Ectodermal cell (in vitro differentiated cells): ENCODE measurements around the gene GABRG3.

Source experiments
- H3K27ac ChIP-seq: 2 replicates; pipeline ENCODE4 v1.7.0; 2013; ENCODE audit warnings: mild to moderate bottlenecking, low read depth, low read length; ENCODE audit not compliant: insufficient read depth, poor library complexity, severe bottlenecking
- H3K27me3 ChIP-seq: 2 replicates; pipeline ENCODE4 v1.7.0; 2013; ENCODE audit warnings: mild to moderate bottlenecking, low read length; ENCODE audit not compliant: insufficient read depth, control insufficient read depth, poor library complexity, severe bottlenecking
- H3K36me3 ChIP-seq: one replicate; pipeline ENCODE4 v1.7.0; 2013; ENCODE audit warnings: low read length; ENCODE audit not compliant: control insufficient read depth, insufficient read depth
- H3K4me1 ChIP-seq: one replicate; pipeline ENCODE4 v1.7.0; 2013; ENCODE audit warnings: low read length; ENCODE audit not compliant: control insufficient read depth, insufficient read depth
- H3K4me3 ChIP-seq: 2 replicates; pipeline ENCODE4 v1.7.0; 2013; ENCODE audit warnings: low read depth, low read length, control low read depth; ENCODE audit not compliant: insufficient read depth
- H3K9me3 ChIP-seq: 2 replicates; pipeline ENCODE4 v1.7.0; 2013; ENCODE audit warnings: mild to moderate bottlenecking, low read length, moderate library complexity; ENCODE audit not compliant: control insufficient read depth
- WGBS, 2 experiments: methylation state at CpG; one replicate each; pipeline ENCODE4 v1.1.7; 2013; ENCODE audit warnings: missing lambda C conversion rate in 2 of 2; 5-methylcytosine and 5-hydroxymethylcytosine counted together

The GABRG3 gene

DNA sequence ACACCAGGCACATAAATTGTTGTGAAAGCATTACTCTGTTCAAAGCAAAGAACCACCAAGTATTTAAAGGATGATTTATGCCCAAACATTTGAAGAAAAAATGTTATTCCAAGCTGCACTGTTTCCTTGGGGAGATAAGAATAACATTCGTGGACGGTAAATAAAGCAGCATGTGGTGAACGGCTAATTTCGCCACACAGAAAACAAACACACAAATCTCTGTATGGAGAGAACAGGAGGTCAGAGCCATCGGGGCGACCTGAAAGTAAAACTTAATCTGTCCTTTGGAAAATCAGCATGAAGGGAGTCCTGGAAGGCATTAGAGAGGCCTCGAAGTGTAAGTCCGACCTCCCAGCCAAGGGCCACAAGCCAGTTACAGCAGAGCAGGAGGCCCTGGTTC lies 27.1 kb upstream of the GABRG3 start:
- H3K36me3 ChIP-seq = no peaks in the 10 kb centered on the region
- H3K4me3 ChIP-seq = no peak overlapping the region
- H3K9me3 ChIP-seq = no peaks in the 10 kb centered on the region
- H3K4me1 ChIP-seq = no peaks in the 10 kb centered on the region
- 83 to 84% methylated on average over 7 to 8 of the region's 8 CpGs for WGBS, 2 experiments
- H3K27ac ChIP-seq = no peak overlapping the region
- H3K27me3 ChIP-seq = no peaks in the 10 kb centered on the region

- Histone ChIP-seq H3K4me1 (no peaks in the 10 kb centered on the region), H3K9me3 (no peaks in the 10 kb centered on the region), H3K36me3 (no peaks in the 10 kb centered on the region), H3K27me3 (no peaks in the 10 kb centered on the region), H3K4me3 (no peak overlapping the region), H3K27ac (no peak overlapping the region)
- 90% methylated on average over 13 of the region's 13 CpGs for WGBS, 2 experiments
Observed at GRCh38 chr15:26945046-26945445, 25.9 kb upstream of the GABRG3 start.

DNA sequence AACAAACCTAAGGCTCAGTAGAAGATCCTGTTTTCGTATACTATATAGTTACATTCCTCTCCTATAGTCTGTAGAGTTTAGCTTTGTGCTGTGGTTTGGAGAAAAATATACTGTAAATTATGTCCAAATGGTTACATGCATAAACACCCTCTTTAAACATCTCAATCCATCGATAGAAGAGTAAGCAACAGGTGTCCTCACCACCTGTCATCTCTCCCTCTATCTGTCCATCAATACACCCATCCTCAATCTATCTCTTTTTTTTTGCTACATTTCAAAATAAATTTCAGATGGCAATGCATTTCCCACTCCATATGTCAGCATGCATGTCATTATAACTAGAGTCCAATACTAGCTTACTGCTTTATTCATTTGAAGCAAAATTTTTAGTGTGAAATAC lies 21.0 kb upstream of the GABRG3 start:
- Histone ChIP-seq H3K4me3 (no peak overlapping the region), H3K27me3 (no peaks in the 10 kb centered on the region), H3K4me1 (no peaks in the 10 kb centered on the region), H3K36me3 (no peaks in the 10 kb centered on the region), H3K27ac (no peak overlapping the region), H3K9me3 (no peaks in the 10 kb centered on the region)
- 92 to 95% methylated on average over 1 of the region's 2 CpGs for WGBS, 2 experiments

- H3K9me3 ChIP-seq = no peaks in the 10 kb centered on the region
- no peaks in the 10 kb centered on the region for H3K36me3 ChIP-seq
- H3K27ac ChIP-seq = no peak overlapping the region
- no peak overlapping the region for H3K4me3 ChIP-seq
- H3K27me3 ChIP-seq = no peaks in the 10 kb centered on the region
- 91% methylated on average over 2 of the region's 2 CpGs; no CpG with 5 or more reads in 1 of the 2 experiments for WGBS, 2 experiments
- H3K4me1 ChIP-seq = no peaks in the 10 kb centered on the region
Observed at GRCh38 chr15:26954403-26954802, 16.6 kb upstream of the GABRG3 start.

- no peaks in the 10 kb centered on the region for H3K4me1 ChIP-seq
- no peaks in the 10 kb centered on the region for H3K9me3 ChIP-seq
- peaks cover 57% of the 10 kb centered on the region for H3K27me3 ChIP-seq
- H3K36me3 ChIP-seq = no peaks in the 10 kb centered on the region
- no peak overlapping the region for H3K27ac ChIP-seq
- peak overlapping the region; percentile 41 for H3K4me3 ChIP-seq
- 1% methylated on average over 48 of the region's 48 CpGs for WGBS, 2 experiments
Observed at GRCh38 chr15:26967719-26968269, 3.2 kb upstream of the GABRG3 start.

DNA sequence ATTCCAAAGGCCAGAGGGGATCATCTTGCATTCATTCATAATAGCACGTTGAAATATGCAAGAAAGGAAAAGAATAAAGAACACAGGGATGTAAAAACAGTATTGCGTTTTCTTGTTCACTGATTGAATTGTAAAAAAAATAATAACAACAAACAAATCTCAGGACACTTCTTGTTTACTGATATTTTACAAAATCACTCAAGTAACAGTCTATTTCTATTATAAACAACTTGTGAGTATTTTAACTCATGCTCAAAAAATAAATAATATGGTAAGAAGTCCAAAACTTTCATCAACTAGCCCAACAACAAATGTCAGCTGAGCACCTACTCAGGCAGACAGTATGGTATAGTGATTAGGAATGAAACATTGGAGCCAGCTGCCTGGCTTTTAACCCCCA lies 2.2 kb upstream of the GABRG3 start:
- Histone ChIP-seq H3K36me3 (no peaks in the 10 kb centered on the region), H3K27me3 (peaks cover 67% of the 10 kb centered on the region), H3K27ac (no peak overlapping the region), H3K9me3 (no peaks in the 10 kb centered on the region), H3K4me1 (no peaks in the 10 kb centered on the region), H3K4me3 (no peak overlapping the region)
- 60% methylated on average over 1 of the region's 2 CpGs; no CpG with 5 or more reads in 1 of the 2 experiments for WGBS, 2 experiments

- 4% methylated on average over 72 of the region's 72 CpGs for WGBS, 2 experiments
- Histone ChIP-seq H3K4me1 (no peaks in the 10 kb centered on the region), H3K27me3 (peaks cover 70% of the 10 kb centered on the region), H3K27ac (no peak overlapping the region), H3K36me3 (no peaks in the 10 kb centered on the region), H3K4me3 (peak overlapping the region; percentile 54), H3K9me3 (no peaks in the 10 kb centered on the region)
Observed at GRCh38 chr15:26971271-26972018, 464 bp downstream of the GABRG3 start.

GRCh38 chr15:26972636-26973035 lies 1.7 kb downstream of the GABRG3 start:
- Histone ChIP-seq H3K9me3 (no peaks in the 10 kb centered on the region), H3K27me3 (peaks cover 59% of the 10 kb centered on the region)
- WGBS, 2 experiments = 59 to 68% methylated on average over 2 of the region's 2 CpGs

DNA sequence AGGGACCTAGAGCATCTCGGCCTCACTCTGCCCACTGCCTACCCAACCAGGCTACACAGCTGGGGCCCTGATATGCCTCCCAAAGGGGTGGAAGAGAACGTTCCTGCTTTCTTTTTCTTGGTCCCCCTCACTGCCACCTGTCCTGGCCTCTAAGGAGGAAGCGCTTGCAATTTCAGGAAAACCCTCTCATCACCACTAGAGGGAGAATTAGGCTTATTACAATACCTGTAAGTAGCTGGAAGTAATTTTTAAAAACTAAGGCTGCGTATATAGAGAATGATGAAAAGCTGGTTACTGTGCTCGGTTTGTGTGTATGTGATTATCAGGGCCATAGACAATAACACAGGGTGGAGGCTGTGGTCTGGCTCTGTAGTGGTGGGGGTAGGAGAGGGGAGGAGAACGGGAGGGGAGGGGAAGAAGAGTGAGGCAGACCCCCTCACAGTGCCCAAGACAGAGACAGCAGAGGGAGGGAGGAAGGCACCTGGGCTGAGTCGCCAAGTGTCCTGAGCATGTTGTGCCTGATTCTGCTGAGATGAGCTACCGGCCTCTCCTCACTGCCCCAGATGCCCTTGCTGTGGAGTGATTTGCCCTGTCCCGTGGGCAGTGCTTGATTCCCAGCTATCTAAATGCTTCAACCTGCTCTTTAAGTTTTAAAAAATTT lies 3.3 kb downstream of the GABRG3 start:
- Histone ChIP-seq H3K27ac (no peak overlapping the region), H3K9me3 (no peaks in the 10 kb centered on the region), H3K4me3 (no peak overlapping the region), H3K4me1 (no peaks in the 10 kb centered on the region), H3K27me3 (peaks cover 49% of the 10 kb centered on the region), H3K36me3 (no peaks in the 10 kb centered on the region)
- WGBS, 2 experiments = 38 to 47% methylated on average over 7 to 9 of the region's 9 CpGs

More at GRCh38 chr15:26972636-26973035, 1.7 kb downstream of the GABRG3 start:
- Histone ChIP-seq H3K4me3 (no peak overlapping the region), H3K4me1 (no peaks in the 10 kb centered on the region), H3K36me3 (no peaks in the 10 kb centered on the region), H3K27ac (no peak overlapping the region)

GRCh38 chr15:26981492-26981891 lies 10.5 kb downstream of the GABRG3 start:
- H3K27ac ChIP-seq = no peak overlapping the region
- no peaks in the 10 kb centered on the region for H3K4me1 ChIP-seq
- no peaks in the 10 kb centered on the region for H3K27me3 ChIP-seq
- no peak overlapping the region for H3K4me3 ChIP-seq
- no peaks in the 10 kb centered on the region for H3K36me3 ChIP-seq
- H3K9me3 ChIP-seq = no peaks in the 10 kb centered on the region
- WGBS, 2 experiments = 93 to 94% methylated on average over 4 of the region's 4 CpGs
